Spleen (tissue), 11 donors: ENCODE measurements around the gene ATXN10. TPM values are rescaled to one million over a fixed set of nuclear protein-coding genes. Genes with fewer than 3 reads are reported as not detected.

ENCODE experiments used
- DNase-seq: peaks from one replicate; pipeline ENCODE4 v3.0.0-alpha.2; 2020
- H3K27ac ChIP-seq, 8 donors: fragments of 200-600 bp; sonication (generic) in 7 of 8; 1 replicate in 4 of 8; 2 replicates in 4 of 8; pipeline versions ENCODE4 v1.5.0 to v1.8.0; 2016 to 2021; ENCODE audit warnings: inconsistent platforms in 4 of 8, mild to moderate bottlenecking in 4 of 8, moderate library complexity in 1 of 8
- H3K27me3 ChIP-seq, 7 donors: fragments of 200-600 bp; sonication (generic) in 6 of 7; replicated peaks in 1 of 7; 1 replicate in 4 of 7; 2 replicates in 3 of 7; pipeline versions ENCODE4 v1.5.0 to v1.8.0; 2016 to 2021; ENCODE audit warnings: inconsistent platforms in 3 of 7, mild to moderate bottlenecking in 1 of 7
- H3K36me3 ChIP-seq, 6 donors: fragments of 200-600 bp; sonication (generic) in 5 of 6; 1 replicate in 4 of 6; 2 replicates in 2 of 6; pipeline versions ENCODE4 v1.5.0 to v1.8.0; 2016 to 2021; ENCODE audit warnings: inconsistent platforms in 2 of 6
- H3K4me1 ChIP-seq, 6 donors: fragments of 200-600 bp; sonication (generic) in 5 of 6; 1 replicate in 3 of 6; 2 replicates in 3 of 6; pipeline versions ENCODE4 v1.5.0 to v1.8.0; 2016 to 2021; ENCODE audit warnings: inconsistent platforms in 3 of 6
- H3K4me3 ChIP-seq, 8 donors: fragments of 200-600 bp; sonication (generic) in 7 of 8; 1 replicate in 4 of 8; 2 replicates in 4 of 8; pipeline versions ENCODE4 v1.5.0 to v1.8.0; 2016 to 2021; ENCODE audit warnings: inconsistent platforms in 4 of 8, mild to moderate bottlenecking in 4 of 8, moderate library complexity in 2 of 8
- H3K9me3 ChIP-seq, 8 donors: fragments of 200-600 bp; sonication (generic) in 7 of 8; 1 replicate in 4 of 8; 2 replicates in 4 of 8; pipeline versions ENCODE4 v1.5.0 to v1.8.0; 2016 to 2021; ENCODE audit warnings: inconsistent platforms in 4 of 8
- POLR2A ChIP-seq, 3 donors: fragments of 450-650 bp; IDR thresholded peaks; one replicate each; pipeline ENCODE4 v1.5.1; 2017; ENCODE audit warnings: antibody characterized with exemption in 3 of 3, mild to moderate bottlenecking in 1 of 3
- POLR2AphosphoS5 ChIP-seq, 3 donors: sonication (generic); formaldehyde crosslinking; IDR thresholded peaks; one replicate each; pipeline ENCODE4 v1.5.1; 2017; ENCODE audit warnings: antibody characterized with exemption in 3 of 3
- WGBS, 5 donors: extraction: QIAGEN DNeasy Blood & Tissue Kit in 3 of 5; methylation state at CpG; one replicate each; pipeline versions ENCODE4 v1.1.5 to v1.1.7; 2013 to 2018; 5-methylcytosine and 5-hydroxymethylcytosine counted together
- intact Hi-C: fragments of 100-400 bp; cut with DNase I; formaldehyde crosslinking; loops from one replicate; pipeline ENCODE4 v1.15.0; 2023; ENCODE audit warnings: low total_unique reads
- polyA plus RNA-seq, 3 donors: library from polyadenylated mRNA; stranded (reverse); fragments of 200-250 nt; gene quantifications; one replicate each; pipeline ENCODE4 v1.2.1, GENCODE V29; 2013
- total RNA-seq, 7 donors: library from RNA; depleted of rRNA in 3 of 7; stranded (reverse); fragments of >200 nt in 3 of 7; fragmentation: NEBNext Ultra II Directional in 4 of 7; extraction: Animal tissue kit (Norgen Biotek cat#: 25700) in 4 of 7; gene quantifications; one replicate each; pipeline versions ENCODE4 v1.1.0 to v1.2.1, GENCODE V29; 2016 to 2021
- TF ChIP-seq, protein P1 (sequence below), 11 experiments: fragments of 200-600 bp in 7 of 11; fragments of 450-650 bp in 4 of 11; sonication (generic) in 4 of 11; IDR thresholded peaks in 8 of 11; conservative IDR thresholded peaks in 3 of 11; 1 replicate in 7 of 11; 2 replicates in 4 of 11; pipeline versions ENCODE4 v1.4.0 to v1.8.0; 2016 to 2021; ENCODE audit warnings: antibody characterized with exemption in 11 of 11, inconsistent platforms in 4 of 11, mild to moderate bottlenecking in 1 of 11
- donor health status: healthy with polysubstance abuse.
- donor health status: DM: no; HTN: no; CAD: no; lungs with moderate emphysema.
- donor health status: DM: no; HTN: no; CAD: no.
- donor health status: Bipolar disorder and iron deficiency.
- donor health status: healthy.
- donor health status: DM: no; HTN: no; CAD: no.
- donor health status: DM: yes; HTN: yes; CAD: no.

The ATXN10 gene
- total and polyA plus RNA-seq, 10 donors, result 46.1 to 119 (median 84.6) TPM

DNA sequence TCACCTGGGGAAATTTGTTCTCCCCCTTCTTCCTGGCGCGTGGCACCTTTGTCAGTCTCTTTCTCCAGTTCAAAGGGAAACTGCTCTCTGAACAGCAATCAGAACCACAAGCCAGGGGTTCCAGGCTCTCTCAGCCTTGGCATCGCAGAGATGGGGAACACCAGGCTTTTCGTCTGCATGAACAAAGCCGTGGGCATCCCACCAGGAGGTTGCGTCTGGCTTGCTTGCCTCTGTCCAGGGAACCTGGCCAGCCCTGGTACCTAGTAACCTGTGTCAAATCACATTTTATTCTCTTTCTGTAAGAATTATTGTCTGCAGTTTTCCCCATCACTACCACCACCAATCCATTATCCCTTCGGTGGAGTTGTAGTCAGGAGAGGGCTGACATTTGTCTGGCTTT, 198.4 kb downstream of the ATXN10 start:
- peaks cover 4 to 22% (median 14%) of the 10 kb centered on the region in 6 donors for H3K4me1 ChIP-seq
- peaks cover 0 to 62% (median 40%) of the 10 kb centered on the region in 7 donors for H3K27me3 ChIP-seq
- DNase-seq, result no peak
- no peak overlapping the region for H3K27ac ChIP-seq
- no peak overlapping the region for H3K4me3 ChIP-seq
- intact Hi-C loops, result no loop called here
- TF ChIP-seq, protein P1, sequence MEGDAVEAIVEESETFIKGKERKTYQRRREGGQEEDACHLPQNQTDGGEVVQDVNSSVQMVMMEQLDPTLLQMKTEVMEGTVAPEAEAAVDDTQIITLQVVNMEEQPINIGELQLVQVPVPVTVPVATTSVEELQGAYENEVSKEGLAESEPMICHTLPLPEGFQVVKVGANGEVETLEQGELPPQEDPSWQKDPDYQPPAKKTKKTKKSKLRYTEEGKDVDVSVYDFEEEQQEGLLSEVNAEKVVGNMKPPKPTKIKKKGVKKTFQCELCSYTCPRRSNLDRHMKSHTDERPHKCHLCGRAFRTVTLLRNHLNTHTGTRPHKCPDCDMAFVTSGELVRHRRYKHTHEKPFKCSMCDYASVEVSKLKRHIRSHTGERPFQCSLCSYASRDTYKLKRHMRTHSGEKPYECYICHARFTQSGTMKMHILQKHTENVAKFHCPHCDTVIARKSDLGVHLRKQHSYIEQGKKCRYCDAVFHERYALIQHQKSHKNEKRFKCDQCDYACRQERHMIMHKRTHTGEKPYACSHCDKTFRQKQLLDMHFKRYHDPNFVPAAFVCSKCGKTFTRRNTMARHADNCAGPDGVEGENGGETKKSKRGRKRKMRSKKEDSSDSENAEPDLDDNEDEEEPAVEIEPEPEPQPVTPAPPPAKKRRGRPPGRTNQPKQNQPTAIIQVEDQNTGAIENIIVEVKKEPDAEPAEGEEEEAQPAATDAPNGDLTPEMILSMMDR (IDR thresholded peaks at IDR 0.05 in 8 of 11, conservative IDR thresholded peaks at IDR 0.05 in 3 of 11), result no peak
- TF ChIP-seq POLR2AphosphoS5 (IDR thresholded peaks at IDR 0.05) (no peak), POLR2A (IDR thresholded peaks at IDR 0.05) (no peak)
- WGBS, 5 donors, result 85 to 95% (median 90%) methylated on average over 6 to 7 of the region's 7 CpGs
- peaks cover 0 to 20% (median 15%) of the 10 kb centered on the region in 8 donors for H3K9me3 ChIP-seq
- H3K36me3 ChIP-seq, result no peaks in the 10 kb centered on the region

DNA sequence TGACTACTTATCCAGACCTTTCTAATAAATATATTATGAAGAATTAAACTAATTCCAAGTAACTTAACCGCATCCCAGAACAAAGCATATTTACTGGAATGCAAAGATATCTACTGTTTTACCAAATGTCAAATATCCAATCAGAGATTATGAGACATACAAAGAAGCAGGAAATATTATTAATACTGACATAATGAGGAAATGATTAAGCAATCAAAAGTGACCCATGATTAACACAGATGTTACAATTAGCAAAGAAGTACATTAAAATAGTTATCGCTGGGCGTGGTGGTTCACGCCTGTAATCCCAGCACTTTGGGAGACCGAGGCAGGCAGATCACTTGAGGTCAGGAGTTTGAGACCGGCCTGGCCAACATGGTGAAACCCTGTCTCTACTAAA, 200.1 kb downstream of the ATXN10 start:
- Histone ChIP-seq H3K4me1 (peaks cover 4 to 14% (median 9%) of the 10 kb centered on the region in 6 donors), H3K36me3 (no peaks in the 10 kb centered on the region), H3K27me3 (peaks cover 0 to 53% (median 25%) of the 10 kb centered on the region in 7 donors), H3K4me3 (no peak overlapping the region), H3K27ac (no peak overlapping the region), H3K9me3 (peaks cover 0 to 20% (median 15%) of the 10 kb centered on the region in 8 donors)
- intact Hi-C loops, result no loop called here
- DNase-seq, result no peak
- TF ChIP-seq POLR2AphosphoS5 (IDR thresholded peaks at IDR 0.05) (no peak), POLR2A (IDR thresholded peaks at IDR 0.05) (no peak)
- TF ChIP-seq, protein P1 (IDR thresholded peaks at IDR 0.05 in 8 of 11, conservative IDR thresholded peaks at IDR 0.05 in 3 of 11), result no peak
- 90 to 96% (median 93%) methylated on average over 6 of the region's 6 CpGs for WGBS, 5 donors

DNA sequence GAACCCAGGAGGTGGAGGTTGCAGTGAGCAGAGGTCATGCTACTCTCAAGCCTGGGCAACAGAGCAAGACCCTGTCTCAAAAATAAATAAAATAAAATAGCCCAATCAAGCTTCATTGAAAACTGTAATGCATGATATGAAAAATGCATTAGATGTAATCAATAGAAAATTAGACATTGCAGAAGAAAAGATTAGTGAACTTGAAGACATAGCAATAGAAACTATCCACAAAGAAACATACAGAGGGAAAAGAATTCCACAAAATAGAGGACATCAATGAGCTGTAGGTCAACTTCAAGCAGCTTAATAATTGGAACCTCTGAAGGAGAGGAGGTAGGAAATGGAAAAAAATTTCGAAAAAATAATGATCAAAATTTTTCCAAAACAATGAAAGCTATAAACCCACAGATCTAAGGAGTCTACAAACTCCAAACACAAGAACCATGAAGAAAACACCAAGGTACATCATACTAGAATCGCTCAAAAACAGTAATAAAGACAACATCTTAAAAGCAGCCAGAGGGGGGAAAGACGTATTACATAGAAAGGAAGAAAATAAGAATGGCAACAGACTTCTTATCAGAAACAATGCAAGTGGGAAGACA, 201.1 kb downstream of the ATXN10 start:
- Histone ChIP-seq H3K4me3 (no peak overlapping the region), H3K27me3 (peaks cover 0 to 53% (median 19%) of the 10 kb centered on the region in 7 donors), H3K27ac (no peak overlapping the region), H3K4me1 (peaks cover 0 to 3% (median under 1%) of the 10 kb centered on the region in 6 donors), H3K9me3 (peaks cover 0 to 20% (median 15%) of the 10 kb centered on the region in 8 donors), H3K36me3 (no peaks in the 10 kb centered on the region)
- no peak for DNase-seq
- 79 to 95% (median 91%) methylated on average over 3 of the region's 3 CpGs for WGBS, 5 donors
- TF ChIP-seq POLR2A (IDR thresholded peaks at IDR 0.05) (no peak), POLR2AphosphoS5 (IDR thresholded peaks at IDR 0.05) (no peak)
- TF ChIP-seq, protein P1 (IDR thresholded peaks at IDR 0.05 in 8 of 11, conservative IDR thresholded peaks at IDR 0.05 in 3 of 11), result no peak
- intact Hi-C loops, result no loop called here

DNA sequence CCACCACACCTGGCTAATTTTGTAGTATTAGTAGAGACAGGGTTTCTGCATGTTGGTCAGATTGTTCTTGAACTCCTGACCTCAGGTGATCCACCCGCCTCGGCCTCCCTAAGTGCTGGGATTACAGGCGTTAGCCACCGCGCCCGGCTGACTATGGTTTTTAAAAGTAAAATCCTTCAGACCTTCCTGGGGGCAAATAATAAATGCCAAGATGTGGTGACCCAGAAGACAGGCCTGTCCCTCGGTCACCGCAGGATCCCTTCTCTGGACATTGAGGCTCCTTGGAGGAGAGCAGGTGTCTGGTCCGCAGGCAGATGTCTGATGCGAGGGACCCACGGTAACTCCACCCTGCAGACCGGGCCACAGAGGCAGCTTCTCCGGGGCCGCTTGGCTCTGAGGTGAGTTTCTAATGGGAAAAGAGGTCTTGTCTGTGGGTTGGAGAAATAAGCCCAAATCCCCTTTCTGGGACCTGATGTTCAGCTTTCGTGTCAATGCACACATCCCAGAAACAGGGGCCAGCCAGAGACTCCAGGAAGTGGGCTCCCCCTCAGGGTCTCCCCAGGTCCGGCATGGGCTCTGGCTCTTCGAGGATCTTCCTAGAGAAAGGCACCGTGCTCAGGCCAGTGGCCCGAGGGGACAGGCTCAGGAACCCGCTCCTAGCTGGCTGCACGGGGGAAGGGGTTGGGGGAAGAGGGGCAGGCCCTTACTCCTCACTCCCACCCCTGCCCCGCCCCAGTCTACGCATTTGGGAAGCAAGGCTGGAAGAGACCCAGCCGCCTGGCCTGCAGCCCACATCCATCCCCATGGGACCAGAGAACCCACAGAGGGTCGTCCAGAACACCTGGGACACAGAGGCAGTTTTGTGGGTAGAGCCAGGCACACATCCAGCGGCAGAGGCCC, 204.8 kb downstream of the ATXN10 start:
- Histone ChIP-seq H3K9me3 (peaks cover 0 to 20% (median 15%) of the 10 kb centered on the region in 8 donors), H3K27ac (no peak overlapping the region), H3K4me1 (peaks cover 0 to 12% (median 4%) of the 10 kb centered on the region in 6 donors), H3K27me3 (peaks cover 0 to 53% (median 39%) of the 10 kb centered on the region in 7 donors), H3K36me3 (no peaks in the 10 kb centered on the region), H3K4me3 (no peak overlapping the region)
- peak; percentile 54 for DNase-seq
- TF ChIP-seq POLR2A (IDR thresholded peaks at IDR 0.05) (no peak), POLR2AphosphoS5 (IDR thresholded peaks at IDR 0.05) (no peak)
- TF ChIP-seq, protein P1 (IDR thresholded peaks at IDR 0.05 in 8 of 11, conservative IDR thresholded peaks at IDR 0.05 in 3 of 11), result no peak
- intact Hi-C loops, result no loop called here
- WGBS, 5 donors, result 84 to 90% (median 89%) methylated on average over 18 to 26 of the region's 26 CpGs
